Measurements from ENCODE around the gene RAB6B.

DNA sequence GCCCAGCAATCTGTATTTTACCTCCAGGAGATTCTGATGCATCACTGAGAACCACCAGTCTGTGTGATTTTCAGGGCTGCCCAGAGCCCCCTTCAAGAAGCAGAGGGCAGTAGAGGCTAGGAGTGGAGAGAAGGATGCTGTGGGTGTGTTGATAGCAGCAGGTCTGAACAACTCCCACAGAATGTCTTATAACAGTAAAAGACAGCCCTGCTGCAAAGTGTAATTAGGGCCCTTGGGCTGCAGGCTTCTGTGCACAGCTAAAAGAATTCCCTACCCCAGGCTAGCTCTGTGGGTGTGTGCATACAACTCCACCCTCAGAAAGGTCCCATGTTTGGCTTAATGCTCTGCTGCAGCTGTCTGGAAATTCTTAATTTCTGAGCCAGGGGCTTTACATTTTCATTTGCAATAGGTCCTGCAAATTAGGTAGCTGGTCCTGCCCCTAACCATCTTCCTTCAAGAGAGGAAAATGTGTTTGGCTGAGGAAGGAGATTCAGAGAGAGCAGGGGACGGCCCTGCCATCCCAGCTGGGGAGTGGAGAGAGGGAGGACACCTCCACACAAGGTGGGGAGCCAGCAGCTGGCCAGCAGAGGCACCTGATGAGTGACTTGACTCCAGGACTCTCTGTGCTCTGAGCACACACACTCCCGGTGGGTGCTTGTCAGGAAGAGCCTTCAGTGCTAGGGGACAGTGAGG lies 43.2 kb upstream of the RAB6B start:
- no peak for TF ChIP-seq ZNF274 (IDR thresholded peaks at IDR 0.05; ENCODE audit: low read depth, low read length)
- no peak for TF ChIP-seq YY1 (IDR thresholded peaks at IDR 0.05; ENCODE audit: insufficient read depth, insufficient read length)
